IMR-90 (cell line): Measurements from ENCODE around the gene UPK3A. TPM values are rescaled to one million over a fixed set of nuclear protein-coding genes. Genes with fewer than 3 reads are reported as not detected.

Experiments used
- ATAC-seq: fragments of 200-7000 bp; cut with Tn5 transposase; 2 replicates; pipeline ENCODE4 v1.9.1; 2020; ENCODE audit warnings: low read depth, mild to moderate bottlenecking, moderate library complexity
- BruUV-seq: library from RNA; stranded (reverse); fragments of 400-500 nt; replicated peaks from 2 replicates; lab custom pipeline; 2021; lab: Mats Ljungman, UMichigan
- CTCF ChIA-PET: fragments of 300-600 bp; formaldehyde crosslinking; extraction: SDS; loops from one replicate; lab custom pipeline; 2021; ENCODE audit warnings: antibody characterized with exemption; lab: Yijun Ruan, JAX
- POLR2A ChIA-PET: fragments of 300-600 bp; sonication (Branson Sonifier 250); formaldehyde crosslinking; loops from one replicate; lab custom pipeline; 2022; ENCODE audit warnings: antibody characterized with exemption; ENCODE audit not compliant: unreplicated experiment; lab: Charles Lee
- DNase-seq: peaks from one replicate; pipeline ENCODE4 v3.0.0; 2013
- H2AFZ ChIP-seq: replicated peaks from 2 replicates; pipeline ENCODE3; 2013; ENCODE audit warnings: low read length, mild to moderate bottlenecking; ENCODE audit not compliant: poor library complexity
- H2AK5ac ChIP-seq: 2 replicates; pipeline ENCODE4 v1.6.1; 2013; ENCODE audit warnings: low read depth, low read length, inconsistent platforms
- H2AK9ac ChIP-seq: replicated peaks from 2 replicates; pipeline ENCODE3; 2013; ENCODE audit warnings: mild to moderate bottlenecking, low read depth, low read length, moderate library complexity; ENCODE audit not compliant: poor library complexity
- H2BK120ac ChIP-seq: 2 replicates; pipeline ENCODE4 v1.6.1; 2013; ENCODE audit warnings: low read depth, low read length, inconsistent platforms
- H2BK15ac ChIP-seq: 3 replicates; pipeline ENCODE4 v1.6.1; 2013; ENCODE audit warnings: low read depth, low read length, inconsistent platforms
- H2BK20ac ChIP-seq: 2 replicates; pipeline ENCODE4 v1.6.1; 2013; ENCODE audit warnings: low read depth, mild to moderate bottlenecking, inconsistent platforms, low read length, moderate library complexity
- H2BK5ac ChIP-seq: 2 replicates; pipeline ENCODE4 v1.6.1; 2013; ENCODE audit warnings: mild to moderate bottlenecking, low read depth, low read length, inconsistent platforms; ENCODE audit not compliant: poor library complexity, severe bottlenecking
- H3K14ac ChIP-seq: replicated peaks from 2 replicates; pipeline ENCODE4 v1.6.1; 2013; ENCODE audit warnings: low read depth, low read length, inconsistent platforms
- H3K18ac ChIP-seq: 2 replicates; pipeline ENCODE4 v1.6.1; 2013; ENCODE audit warnings: low read depth, low read length, control low read depth
- H3K23ac ChIP-seq: 2 replicates; pipeline ENCODE4 v1.6.1; 2013; ENCODE audit warnings: low read depth, low read length, inconsistent platforms
- H3K27ac ChIP-seq: 2 replicates; pipeline ENCODE4 v1.5.1; 2013; ENCODE audit warnings: mild to moderate bottlenecking, control low read depth, low read length; ENCODE audit not compliant: insufficient read depth
- H3K27me3 ChIP-seq: 2 replicates; pipeline ENCODE4 v1.6.1; 2013; ENCODE audit warnings: low read length; ENCODE audit not compliant: control insufficient read depth, insufficient read depth
- H3K36me3 ChIP-seq: 2 replicates; pipeline ENCODE4 v1.6.1; 2013; ENCODE audit warnings: low read length, mixed read lengths; ENCODE audit not compliant: control insufficient read depth, insufficient read depth
- H3K4ac ChIP-seq: 2 replicates; pipeline ENCODE4 v1.6.1; 2013; ENCODE audit warnings: low read depth, low read length, inconsistent platforms
- H3K4me1 ChIP-seq: 2 replicates; pipeline ENCODE4 v1.6.1; 2013; ENCODE audit warnings: low read length, mixed read lengths; ENCODE audit not compliant: control insufficient read depth, insufficient read depth
- H3K4me2 ChIP-seq: 2 replicates; pipeline ENCODE4 v1.6.1; 2013; ENCODE audit warnings: low read depth, mild to moderate bottlenecking, control low read depth, low read length, moderate library complexity
- H3K4me3 ChIP-seq: 2 replicates; pipeline ENCODE4 v1.5.1; 2013; ENCODE audit warnings: low read depth, mild to moderate bottlenecking, control low read depth, low read length, moderate library complexity; ENCODE audit not compliant: insufficient read depth
- H3K56ac ChIP-seq: 2 replicates; pipeline ENCODE4 v1.6.1; 2013; ENCODE audit warnings: low read length, inconsistent platforms; ENCODE audit not compliant: insufficient read depth; ENCODE audit errors: extremely low read depth
- H3K79me1 ChIP-seq, 2 experiments: 2 replicates each; pipeline ENCODE4 v1.6.1; 2013; ENCODE audit warnings: low read length in 2 of 2, inconsistent platforms in 1 of 2, low read depth in 1 of 2
- H3K9ac ChIP-seq: 2 replicates; pipeline ENCODE4 v1.6.1; 2013; ENCODE audit warnings: low read depth, low read length, control low read depth
- H3K9me1 ChIP-seq: 2 replicates; pipeline ENCODE4 v1.6.1; 2013; ENCODE audit warnings: low read length, inconsistent platforms; ENCODE audit not compliant: insufficient read depth
- H3K9me3 ChIP-seq: 2 replicates; pipeline ENCODE4 v1.6.1; 2013; ENCODE audit warnings: low read length; ENCODE audit not compliant: control insufficient read depth, insufficient read depth
- H4K20me1 ChIP-seq: 2 replicates; pipeline ENCODE4 v1.6.1; 2013; ENCODE audit warnings: low read length, inconsistent platforms; ENCODE audit not compliant: insufficient read depth
- H4K5ac ChIP-seq: 2 replicates; pipeline ENCODE4 v1.6.1; 2013; ENCODE audit warnings: mild to moderate bottlenecking, low read depth, low read length, control low read depth
- H4K8ac ChIP-seq, 2 experiments: 2 replicates each; pipeline ENCODE4 v1.6.1; 2013; ENCODE audit warnings: low read depth in 2 of 2, low read length in 2 of 2, control low read depth in 1 of 2, inconsistent platforms in 1 of 2
- H4K91ac ChIP-seq: 2 replicates; pipeline ENCODE4 v1.6.1; 2013; ENCODE audit warnings: low read depth, low read length, inconsistent platforms; ENCODE audit not compliant: insufficient read depth
- CHD1 ChIP-seq: IDR thresholded peaks from 2 replicates; pipeline ENCODE4 v1.6.1; 2012; ENCODE audit warnings: low read depth, low read length, improper control_type of control experiment
- CTCF ChIP-seq: conservative IDR thresholded peaks from 2 replicates; pipeline ENCODE4 v1.5.1; 2012; ENCODE audit warnings: mild to moderate bottlenecking, low read depth, low read length, improper control_type of control experiment
- ELK1 ChIP-seq: fragments of 150-350 bp; IDR thresholded peaks from 2 replicates; pipeline ENCODE4 v1.6.1; 2016; ENCODE audit warnings: low read depth, mild to moderate bottlenecking, low read length, moderate library complexity, borderline replicate concordance
- FOS ChIP-seq: fragments of 150-350 bp; IDR thresholded peaks from 2 replicates; pipeline ENCODE4 v1.6.1; 2016; ENCODE audit warnings: low read depth, low read length
- MAFK ChIP-seq: IDR thresholded peaks from 2 replicates; pipeline ENCODE4 v1.6.1; 2012; ENCODE audit warnings: low read depth, low read length, improper control_type of control experiment
- MAZ ChIP-seq: IDR thresholded peaks from 2 replicates; pipeline ENCODE4 v1.6.1; 2012; ENCODE audit warnings: low read depth, mild to moderate bottlenecking, low read length, improper control_type of control experiment, moderate library complexity, borderline replicate concordance
- MXI1 ChIP-seq: IDR thresholded peaks from 2 replicates; pipeline ENCODE4 v1.6.1; 2012; ENCODE audit warnings: low read depth, mild to moderate bottlenecking, low read length, moderate library complexity, borderline replicate concordance
- NFE2L2 ChIP-seq: fragments of 150-350 bp; IDR thresholded peaks from 2 replicates; pipeline ENCODE4 v1.6.1; 2016; ENCODE audit warnings: low read depth, mild to moderate bottlenecking, low read length
- POLR2A ChIP-seq: IDR thresholded peaks from 2 replicates; pipeline ENCODE4 v1.6.1; 2012; ENCODE audit warnings: mild to moderate bottlenecking, low read depth, low read length
- RAD21 ChIP-seq: IDR thresholded peaks from 2 replicates; pipeline ENCODE4 v1.6.1; 2012; ENCODE audit warnings: low read length, improper control_type of control experiment
- RCOR1 ChIP-seq: IDR thresholded peaks from 2 replicates; pipeline ENCODE4 v1.6.1; 2012; ENCODE audit warnings: mild to moderate bottlenecking, low read length, improper control_type of control experiment; ENCODE audit not compliant: insufficient replicate concordance
- RFX5 ChIP-seq: IDR thresholded peaks from 2 replicates; pipeline ENCODE4 v1.8.0; 2012; ENCODE audit warnings: low read depth, mild to moderate bottlenecking, low read length, moderate library complexity
- SMC3 ChIP-seq: fragments of 150-350 bp; IDR thresholded peaks from 2 replicates; pipeline ENCODE4 v1.6.1; 2016; ENCODE audit warnings: low read depth, mild to moderate bottlenecking, antibody characterized with exemption, low read length, moderate library complexity
- USF2 ChIP-seq: fragments of 150-350 bp; IDR thresholded peaks from 2 replicates; pipeline ENCODE4 v1.6.1; 2017; ENCODE audit warnings: mild to moderate bottlenecking, antibody characterized with exemption, low read length, low read depth
- WGBS, 2 experiments: methylation state at CpG; one replicate each; pipeline versions ENCODE4 v1.1.5 to v1.1.7; 2013; ENCODE audit warnings: missing lambda C conversion rate in 2 of 2; ENCODE audit not compliant: insufficient read length in 1 of 2; ENCODE audit errors: extremely low coverage in 2 of 2; 5-methylcytosine and 5-hydroxymethylcytosine counted together
- dilution Hi-C: fragments of 300-500 bp; cut with HindIII; formaldehyde crosslinking; loops from one replicate; pipeline ENCODE4 v1.14.3; 2018; ENCODE audit warnings: low sequenced_read_pairs; ENCODE audit not compliant: unreplicated experiment
- in situ Hi-C: fragments of 300-500 bp; cut with MboI; formaldehyde crosslinking; loops from 3 replicates; pipeline ENCODE4 v1.14.3; 2019; ENCODE audit warnings: low sequenced_read_pairs, inconsistent platforms, mixed read lengths
- intact Hi-C: fragments of 100-400 bp; cut with micrococcal nuclease; formaldehyde crosslinking; loops from 2 replicates; pipeline ENCODE4 v1.10.0; 2022
- polyA plus RNA-seq, 3 experiments: library from polyadenylated mRNA; depleted of rRNA; stranded (reverse); fragments of >200 nt; gene quantifications; 2 replicates each; pipeline ENCODE4 v1.2.3, GENCODE V29; 2012; ENCODE audit warnings: low replicate concordance in 1 of 3
- total RNA-seq: library from RNA; depleted of rRNA; stranded (reverse); fragments of >200 nt; gene quantifications from 2 replicates; pipeline ENCODE4 v1.2.3, GENCODE V29; 2012

The UPK3A gene
- total and polyA plus RNA-seq, 2 of the 4 experiments (the other 2 are of a cell fraction): not detected

GRCh38 chr22:45291061-45291930 lies 6.5 kb downstream of the UPK3A start:
- in situ Hi-C loops (no loop called here), dilution Hi-C loops (no loop called here), intact Hi-C loops (no loop called here)
- Histone ChIP-seq H2BK20ac (peak overlapping the region; percentile 36), H2BK15ac (peak overlapping the region; percentile 99; the same call in 2 of the 3 replicates), H2AK9ac (peak overlapping the region; percentile 82), H3K9ac (no peak overlapping the region), H3K27me3 (peaks cover under 1% of the 10 kb centered on the region; the same call in 1 of the 2 replicates), H4K8ac (peak overlapping the region; percentile 20 to 79; a peak in 3 of 4 replicates), H3K18ac (peak overlapping the region; percentile 8), H2BK5ac (peak overlapping the region; percentile 75), H2BK120ac (peak overlapping the region; percentile 65), H4K91ac (peak overlapping the region; percentile 77), H3K23ac (peak overlapping the region; percentile 15; the same call in 1 of the 2 replicates), H2AK5ac (peak overlapping the region; percentile 100), H3K14ac (peak overlapping the region; percentile 55), H3K9me3 (no peaks in the 10 kb centered on the region), H4K5ac (peak overlapping the region; percentile 85), H3K79me1 (peaks cover 0 to 4% of the 10 kb centered on the region in 2 experiments; a peak in 1 of 4 replicates), H3K9me1 (peaks cover 13% of the 10 kb centered on the region), H3K4me1 (peaks cover 8% of the 10 kb centered on the region), H4K20me1 (no peaks in the 10 kb centered on the region), H3K4ac (peak overlapping the region; percentile 84), H3K56ac (no peak overlapping the region), H3K4me3 (no peak overlapping the region), H3K36me3 (no peaks in the 10 kb centered on the region), H2AFZ (peak overlapping the region; percentile 79), H3K27ac (no peak overlapping the region), H3K4me2 (no peak overlapping the region)
- DNase-seq (no peak), ATAC-seq (no peak)
- ChIA-PET CTCF (no interaction called here), POLR2A (interaction anchor here (1.0 kb wide), 1 partner anchor 20 kb away, joined by 3 read pairs; no protein-coding TSS in a partner anchor)
- 88 to 100% methylated on average over 1 to 4 of the region's 8 CpGs for WGBS, 2 experiments
- no TSS peak for BruUV-seq
- TF ChIP-seq FOS: no peak
- TF ChIP-seq NFE2L2: no peak
- TF ChIP-seq CTCF: no peak
- no peak for TF ChIP-seq ELK1
- TF ChIP-seq MAZ: no peak
- no peak for TF ChIP-seq POLR2A
- no peak for TF ChIP-seq MAFK
- no peak for TF ChIP-seq CHD1
- no peak for TF ChIP-seq SMC3
- TF ChIP-seq MXI1: no peak
- no peak for TF ChIP-seq USF2
- no peak for TF ChIP-seq RAD21
- TF ChIP-seq RCOR1: no peak
- no peak for TF ChIP-seq RFX5
